HCT116 (cell line): ENCODE measurements around the gene PPP2R5C. TPM values are rescaled to one million over a fixed set of nuclear protein-coding genes. Genes with fewer than 3 reads are reported as not detected.
"Not testable (repeated sequence)": the region's sequence is repeated elsewhere in the genome, so short reads cannot be mapped to it uniquely, and the experiment has no call there.

Experiments
- ATAC-seq: fragments of 200-7000 bp; cut with Tn5 transposase; 2 replicates; pipeline ENCODE4 v1.9.1; 2020; ENCODE audit warnings: mild to moderate bottlenecking, moderate library complexity
- BruUV-seq: library from RNA; stranded (reverse); fragments of 400-500 nt; replicated peaks from 2 replicates; lab custom pipeline; 2021; lab: Mats Ljungman, UMichigan
- CTCF ChIA-PET: fragments of 300-600 bp; sonication (Branson Sonifier 250); formaldehyde crosslinking; loops from one replicate; lab custom pipeline; 2021; ENCODE audit warnings: antibody characterized with exemption; lab: Charles Lee
- POLR2A ChIA-PET: fragments of 300-600, 350-600 bp; sonication (Branson Sonifier 250); formaldehyde crosslinking; loops from one replicate; lab custom pipeline; 2021; ENCODE audit warnings: antibody characterized with exemption; lab: Charles Lee
- RAD21 ChIA-PET, 2 experiments: fragments of 300-600 bp; sonication (Branson Sonifier 250); formaldehyde crosslinking; loops; one replicate each; lab custom pipeline; 2023; ENCODE audit warnings: low total read pairs in 2 of 2; ENCODE audit not compliant: uncharacterized antibody in 2 of 2, unreplicated experiment in 2 of 2, low non-redundant PET in 1 of 2; lab: Charles Lee
- DNase-seq: peaks from one replicate; pipeline ENCODE4 v3.0.0-alpha.2; 2010; ENCODE audit warnings: low read depth, low spot score
- H2AFZ ChIP-seq: fragments of 200-600 bp; shearing (Covaris generic), sonication (generic); 2 replicates; pipeline ENCODE4 v1.6.1; 2017; ENCODE audit warnings: low read depth, mixed run types, mixed read lengths, antibody characterized with exemption, low read length; ENCODE audit not compliant: poor library complexity, severe bottlenecking
- H3K27ac ChIP-seq: 2 replicates; pipeline ENCODE4 v1.5.1; 2012; ENCODE audit warnings: low read depth, low read length
- H3K27me3 ChIP-seq: fragments of 200-600 bp; sonication (generic); 2 replicates; pipeline ENCODE4 v1.6.1; 2016; ENCODE audit warnings: mixed run types, low read length, mixed read lengths; ENCODE audit not compliant: insufficient read depth
- H3K36me3 ChIP-seq, 2 experiments: fragments of 200-500 bp in 1 of 2; fragments of 200-600 bp in 1 of 2; sonication (Bioruptor generic) in 1 of 2; sonication (generic) in 1 of 2; 2 replicates each; pipeline versions ENCODE4 v1.5.1 to v1.6.1; 2014 to 2016; ENCODE audit warnings: low read length in 2 of 2, inconsistent platforms in 1 of 2, mixed read lengths in 1 of 2, mixed run types in 1 of 2; ENCODE audit not compliant: insufficient read depth in 2 of 2, control insufficient read depth in 1 of 2
- H3K4me1 ChIP-seq, 2 experiments: fragments of 200-600 bp in 1 of 2; sonication (generic) in 1 of 2; 2 replicates each; pipeline versions ENCODE4 v1.5.1 to v1.6.1; 2012 to 2017; ENCODE audit warnings: low read length in 2 of 2, inconsistent platforms in 1 of 2, mild to moderate bottlenecking in 1 of 2, mixed read lengths in 1 of 2, mixed run types in 1 of 2, moderate library complexity in 1 of 2; ENCODE audit not compliant: insufficient read depth in 2 of 2, control insufficient read depth in 1 of 2
- H3K4me2 ChIP-seq: fragments of 200-600 bp; sonication (generic); 2 replicates; pipeline ENCODE4 v1.6.1; 2017; ENCODE audit warnings: mixed run types, low read length, mixed read lengths
- H3K4me3 ChIP-seq, 2 experiments: fragments of 200-600 bp in 1 of 2; sonication (generic) in 1 of 2; replicated peaks in 1 of 2; 2 replicates each; pipeline ENCODE4 v1.5.1; 2011 to 2016; ENCODE audit warnings: low read length in 2 of 2, control low read depth in 1 of 2, low read depth in 1 of 2, mild to moderate bottlenecking in 1 of 2, mixed read lengths in 1 of 2, mixed run types in 1 of 2
- H3K79me2 ChIP-seq: fragments of 200-600 bp; sonication (generic); 2 replicates; pipeline ENCODE4 v1.6.1; 2017; ENCODE audit warnings: mild to moderate bottlenecking, mixed run types, low read length, moderate library complexity, mixed read lengths; ENCODE audit not compliant: insufficient read depth
- H3K9ac ChIP-seq: fragments of 200-600 bp; sonication (generic); 2 replicates; pipeline ENCODE4 v1.6.1; 2016; ENCODE audit warnings: low read length, mixed read lengths
- H3K9me2 ChIP-seq: fragments of 200-600 bp; sonication (generic), shearing (Covaris generic); 2 replicates; pipeline ENCODE4 v1.6.1; 2017; ENCODE audit warnings: mixed run types, mild to moderate bottlenecking, moderate library complexity; ENCODE audit not compliant: insufficient read depth
- H3K9me3 ChIP-seq, 2 experiments: fragments of 200-500 bp in 1 of 2; fragments of 200-600 bp in 1 of 2; sonication (Bioruptor generic) in 1 of 2; sonication (generic) in 1 of 2; 2 replicates each; pipeline ENCODE4 v1.6.1; 2014 to 2017; ENCODE audit warnings: low read length in 2 of 2, mixed read lengths in 2 of 2, inconsistent platforms in 1 of 2, low read depth in 1 of 2, mild to moderate bottlenecking in 1 of 2, mixed run types in 1 of 2, moderate library complexity in 1 of 2; ENCODE audit not compliant: control insufficient read depth in 1 of 2, insufficient read depth in 1 of 2
- H4K20me1 ChIP-seq: fragments of 200-600 bp; sonication (generic), shearing (Covaris generic); 2 replicates; pipeline ENCODE4 v1.6.1; 2017; ENCODE audit warnings: mixed run types, mild to moderate bottlenecking, moderate library complexity; ENCODE audit not compliant: insufficient read depth
- CEBPB ChIP-seq: IDR thresholded peaks from 2 replicates; pipeline ENCODE4 v1.6.1; 2012; ENCODE audit warnings: low read depth
- SP1 ChIP-seq: IDR thresholded peaks from 2 replicates; pipeline ENCODE4 v1.6.1; 2012; ENCODE audit warnings: low read depth
- TCF7L2 ChIP-seq: IDR thresholded peaks from 2 replicates; pipeline ENCODE4 v1.7.0; 2011; ENCODE audit warnings: borderline replicate concordance, inconsistent platforms; ENCODE audit not compliant: insufficient read depth, insufficient read length; ENCODE audit errors: extremely low read depth
- ZBTB33 ChIP-seq: IDR thresholded peaks from 2 replicates; pipeline ENCODE4 v1.6.1; 2011; ENCODE audit warnings: mild to moderate bottlenecking, low read length, moderate library complexity; ENCODE audit not compliant: insufficient replicate concordance; ENCODE audit errors: extremely low read depth
- ZFX ChIP-seq: fragments of 450-650 bp; IDR thresholded peaks from 2 replicates; pipeline ENCODE4 v1.6.1; 2017
- intact Hi-C: fragments of 100-400 bp; cut with micrococcal nuclease; formaldehyde crosslinking; loops from 2 replicates; pipeline ENCODE4 v1.10.0; 2022
- total RNA-seq: library from RNA; stranded (reverse); gene quantifications from one replicate; pipeline ENCODE4 v1.2.1, GENCODE V29; 2021; ENCODE audit not compliant: unreplicated experiment

Gene PPP2R5C
- total RNA-seq, 1 experiment from 2014 or later: 117 TPM

- RAD21 ChIA-PET: no interaction called here
- BruUV-seq: no TSS peak
- Histone ChIP-seq H3K36me3 (no peaks in the 10 kb centered on the region), H3K4me3 (no peak overlapping the region), H3K4me1 (no peaks in the 10 kb centered on the region), H3K4me2 (no peak overlapping the region), H3K9me3 (peaks cover 0 to 3% of the 10 kb centered on the region in 2 experiments; a peak in 2 of 4 replicates), H3K27me3 (no peaks in the 10 kb centered on the region)
- CTCF ChIA-PET: no interaction called here
- TF ChIP-seq SP1 (no peak), ZBTB33 (no peak), ZFX (no peak), CEBPB (no peak), TCF7L2 (no peak)
- TF ChIP-seq, all 23 proteins: peak for 0
- Histone ChIP-seq H3K9me2 (no peaks in the 10 kb centered on the region), H4K20me1 (no peaks in the 10 kb centered on the region), H3K79me2 (no peaks in the 10 kb centered on the region), H3K27ac (no peak overlapping the region), H3K9ac (no peak overlapping the region), H2AFZ (no peak overlapping the region)
- DNase-seq: no peak
- POLR2A ChIA-PET: no interaction called here
- no peak for ATAC-seq
- intact Hi-C loops: no loop called here
These were observed 17.8 kb upstream of the PPP2R5C start for GRCh38 chr14:101743701-101744100.

GRCh38 chr14:101744382-101744781 lies 17.1 kb upstream of the PPP2R5C start:
- H3K9me2 ChIP-seq, ATAC-seq, H4K20me1 ChIP-seq, H3K4me2 ChIP-seq, RAD21 ChIA-PET, BruUV-seq, H3K36me3 ChIP-seq, H3K9me3 ChIP-seq, CTCF ChIA-PET, POLR2A ChIA-PET, DNase-seq, intact Hi-C loops, H2AFZ ChIP-seq, H3K4me3 ChIP-seq, H3K27me3 ChIP-seq, H3K9ac ChIP-seq, H3K27ac ChIP-seq, H3K4me1 ChIP-seq, H3K79me2 ChIP-seq: not testable (repeated sequence)

GRCh38 chr14:101749756-101750155 lies 11.8 kb upstream of the PPP2R5C start:
- DNase-seq, ATAC-seq, H3K9ac ChIP-seq, intact Hi-C loops, H2AFZ ChIP-seq, H3K9me2 ChIP-seq, H3K4me1 ChIP-seq, POLR2A ChIA-PET, H3K79me2 ChIP-seq, RAD21 ChIA-PET, H3K36me3 ChIP-seq, H3K27ac ChIP-seq, H3K4me3 ChIP-seq, BruUV-seq, H4K20me1 ChIP-seq, CTCF ChIA-PET, H3K4me2 ChIP-seq, H3K9me3 ChIP-seq: not testable (repeated sequence)
- H3K27me3 ChIP-seq: peaks cover 15% of the 10 kb centered on the region; the same call in 1 of the 2 replicates
